Stimulated activated CD4-positive, alpha-beta T cell treated with anti-CD3 and anti-CD28 coated beads, TNF-alpha, amount 100 ng/mL, for 1 hour (primary cell): Measurements from ENCODE around the gene SYNPO2.
"Not testable (repeated sequence)": the region's sequence is repeated elsewhere in the genome, so short reads cannot be mapped to it uniquely, and the experiment has no call there.

ENCODE experiments used
- DNase-seq, 3 donors: peaks; one replicate each; pipeline ENCODE4 v3.0.0-alpha.2; 2020; ENCODE audit warnings: low read depth in 3 of 3, low spot score in 1 of 3

The SYNPO2 gene

DNA sequence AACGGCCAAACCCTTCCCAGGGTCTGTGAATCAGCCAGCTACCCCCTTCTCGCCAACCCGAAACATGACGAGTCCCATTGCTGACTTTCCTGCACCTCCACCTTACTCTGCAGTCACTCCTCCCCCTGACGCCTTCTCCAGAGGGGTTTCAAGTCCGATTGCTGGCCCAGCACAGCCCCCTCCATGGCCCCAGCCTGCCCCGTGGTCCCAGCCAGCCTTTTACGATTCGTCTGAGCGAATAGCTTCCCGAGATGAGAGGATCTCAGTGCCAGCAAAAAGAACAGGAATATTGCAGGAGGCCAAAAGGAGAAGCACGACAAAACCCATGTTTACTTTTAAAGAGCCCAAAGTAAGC, 141.9 kb downstream of the SYNPO2 start:
- no peak for DNase-seq

DNA sequence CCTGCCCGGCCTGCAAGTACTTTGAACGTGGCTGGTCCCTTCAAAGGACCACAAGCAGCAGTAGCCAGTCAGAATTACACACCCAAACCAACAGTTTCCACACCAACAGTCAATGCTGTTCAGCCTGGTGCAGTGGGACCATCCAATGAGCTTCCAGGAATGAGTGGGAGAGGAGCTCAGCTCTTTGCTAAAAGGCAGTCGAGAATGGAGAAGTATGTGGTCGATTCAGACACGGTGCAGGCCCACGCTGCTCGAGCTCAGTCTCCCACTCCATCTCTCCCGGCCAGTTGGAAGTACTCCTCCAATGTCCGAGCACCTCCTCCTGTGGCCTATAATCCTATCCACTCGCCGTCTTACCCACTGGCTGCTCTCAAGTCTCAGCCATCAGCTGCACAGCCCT, 142.6 kb downstream of the SYNPO2 start:
- DNase-seq, result no peak

DNA sequence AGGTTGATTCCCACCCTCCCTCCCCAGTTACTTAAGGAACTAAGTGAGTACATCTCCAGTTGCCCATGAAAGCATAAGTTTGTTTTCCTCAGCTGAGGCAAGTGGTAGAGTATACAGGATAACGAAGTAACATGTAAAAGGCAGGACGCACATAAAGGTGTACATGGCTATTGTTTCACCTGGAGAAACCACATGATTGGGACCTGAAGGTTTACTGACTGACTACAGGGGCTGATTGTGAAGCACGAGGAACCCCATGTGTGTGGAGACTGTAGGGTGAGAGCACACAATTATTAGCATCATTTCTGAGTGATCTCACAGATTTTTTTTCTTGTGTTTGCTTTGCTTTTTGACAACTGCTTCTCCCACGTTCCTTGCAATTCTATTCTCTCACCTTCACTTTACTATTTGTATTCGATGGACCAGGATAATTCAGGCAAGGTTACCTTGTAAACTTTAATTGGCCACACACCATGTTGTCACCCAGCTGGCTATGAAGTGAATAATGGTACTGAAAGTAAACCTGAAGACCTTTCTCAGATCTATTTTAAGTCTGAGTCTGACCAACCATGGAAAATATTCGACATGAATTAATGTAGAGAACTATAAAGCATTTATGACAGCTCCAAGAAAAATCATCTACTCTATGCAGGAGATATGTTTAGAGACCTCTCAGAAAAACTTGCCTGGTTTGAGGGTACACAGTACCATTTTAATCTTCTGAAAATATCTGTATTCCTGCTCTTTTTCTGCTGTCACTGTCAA, 144.4 kb downstream of the SYNPO2 start:
- DNase-seq, result no peak

DNA sequence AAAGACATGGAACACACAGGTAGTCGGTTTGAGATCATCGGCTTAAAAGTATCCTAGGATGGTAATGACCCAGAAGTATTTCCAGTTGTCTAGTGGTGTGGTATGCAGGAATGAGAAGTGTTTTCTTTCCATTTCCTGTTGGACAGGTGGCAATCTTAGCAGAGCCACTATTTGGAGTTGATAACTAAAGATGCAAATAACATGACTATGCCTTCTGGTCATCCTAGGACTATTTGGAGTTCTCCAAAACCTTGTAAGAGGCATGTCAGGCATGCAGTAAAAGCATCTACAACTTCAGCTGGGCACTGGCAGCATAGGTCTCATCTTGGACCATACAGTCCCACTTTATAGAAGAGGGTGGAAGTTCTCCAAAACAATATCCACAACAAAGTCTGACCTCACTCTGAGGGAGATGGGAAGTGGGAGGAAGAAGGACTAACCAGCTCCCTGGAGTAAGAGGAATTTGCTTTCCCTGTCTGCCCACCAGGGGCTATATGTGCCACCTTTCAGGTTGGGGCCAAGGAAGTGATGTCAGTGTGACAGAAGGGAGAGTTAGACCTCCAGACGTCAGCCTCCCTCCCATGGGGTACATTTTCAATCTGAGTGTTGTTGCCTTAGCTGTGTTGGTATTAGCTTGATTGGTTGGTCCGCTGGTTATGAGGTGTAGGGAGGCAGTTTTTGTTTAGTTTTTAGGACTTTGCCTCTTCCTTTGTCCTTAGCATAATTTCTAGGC, 145.8 kb downstream of the SYNPO2 start:
- no peak for DNase-seq

DNA sequence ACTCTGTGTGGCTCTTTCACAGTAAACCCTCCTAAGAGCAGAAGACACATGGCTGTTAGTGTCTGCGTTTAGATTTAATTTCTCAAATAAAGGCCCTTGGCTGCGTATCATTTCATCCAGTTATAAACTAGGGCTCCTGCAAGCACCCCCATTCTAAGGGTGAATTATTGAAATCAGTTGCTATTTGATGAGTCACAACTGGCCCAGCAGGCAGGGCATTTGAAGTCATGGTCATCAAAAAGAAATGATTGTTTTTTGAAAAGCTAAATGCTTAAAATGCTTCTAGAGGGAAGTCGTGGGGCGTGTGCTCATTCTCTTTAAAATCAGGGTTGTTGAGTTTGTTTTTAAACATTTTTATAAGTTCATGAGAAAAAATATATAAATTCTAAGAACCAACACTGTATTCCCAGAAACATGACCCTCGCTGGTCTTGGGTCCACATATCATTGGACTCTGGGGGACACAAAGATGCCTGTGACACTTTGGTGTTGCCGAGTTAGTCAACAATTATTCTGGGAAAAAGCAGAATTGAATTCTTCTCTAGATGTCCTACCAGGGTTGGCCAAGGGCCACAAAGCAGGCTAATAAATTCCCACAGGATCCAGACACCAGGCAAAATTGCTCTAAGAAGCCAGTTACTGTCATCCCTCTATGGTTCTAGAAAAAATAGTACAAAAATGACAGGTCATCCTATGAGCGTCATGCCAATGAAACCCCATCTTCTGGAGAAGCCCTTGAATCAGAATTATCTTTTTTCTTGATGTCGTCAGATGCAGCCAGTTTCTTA, 147.5 kb downstream of the SYNPO2 start:
- no peak for DNase-seq

DNA sequence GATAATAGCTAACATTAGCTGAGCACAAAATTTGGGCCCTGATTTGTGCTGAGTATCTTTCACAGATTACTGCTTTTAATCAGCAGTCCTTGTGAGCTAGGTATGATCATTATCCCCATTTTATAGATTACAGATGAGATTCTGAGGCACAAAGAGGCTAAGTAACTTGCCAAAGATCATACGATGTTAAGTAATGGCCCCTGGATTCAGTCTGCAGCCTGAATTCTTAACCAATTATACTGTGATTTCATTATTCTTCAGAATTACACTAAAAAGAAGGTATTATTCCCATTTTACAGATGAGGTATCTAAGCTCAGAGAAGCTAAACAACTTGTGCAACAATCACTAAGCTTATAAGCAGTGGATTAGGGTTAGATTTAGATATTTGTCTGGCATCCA, 149.1 kb downstream of the SYNPO2 start:
- DNase-seq, result no peak

DNA sequence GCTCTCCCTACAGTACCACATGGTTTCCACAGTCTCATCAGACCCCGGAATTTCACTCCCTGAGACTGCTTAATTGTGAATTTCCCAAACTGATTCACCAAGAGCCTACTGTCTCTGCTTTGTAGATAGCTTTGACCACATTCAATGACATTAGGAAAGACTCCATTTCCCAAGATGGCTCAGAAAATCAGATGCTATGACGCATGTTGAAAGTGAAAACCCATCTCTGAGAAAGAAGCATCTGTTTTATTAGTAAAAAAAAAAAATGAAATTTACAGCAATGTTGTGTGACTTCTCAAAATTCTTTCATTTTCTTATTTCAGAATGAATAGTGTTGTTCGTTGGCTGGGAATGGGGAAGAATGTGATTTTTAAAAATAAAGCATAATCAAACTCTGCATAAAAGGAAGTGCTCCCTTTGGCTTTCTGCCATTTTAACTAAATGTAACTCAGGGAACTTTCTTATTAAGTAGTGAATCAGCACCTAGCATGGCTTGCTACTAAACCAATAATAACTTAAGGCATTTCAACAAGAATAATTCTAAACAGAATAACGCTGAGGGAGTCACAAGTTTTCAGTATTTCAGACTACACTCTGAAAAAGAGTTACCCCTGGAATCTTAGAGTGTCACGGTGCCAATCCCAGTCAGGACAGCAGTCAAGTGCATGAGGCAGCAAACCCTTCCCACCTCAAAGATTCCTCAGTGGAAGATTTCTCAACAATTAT, 149.6 kb downstream of the SYNPO2 start:
- DNase-seq, result no peak

DNA sequence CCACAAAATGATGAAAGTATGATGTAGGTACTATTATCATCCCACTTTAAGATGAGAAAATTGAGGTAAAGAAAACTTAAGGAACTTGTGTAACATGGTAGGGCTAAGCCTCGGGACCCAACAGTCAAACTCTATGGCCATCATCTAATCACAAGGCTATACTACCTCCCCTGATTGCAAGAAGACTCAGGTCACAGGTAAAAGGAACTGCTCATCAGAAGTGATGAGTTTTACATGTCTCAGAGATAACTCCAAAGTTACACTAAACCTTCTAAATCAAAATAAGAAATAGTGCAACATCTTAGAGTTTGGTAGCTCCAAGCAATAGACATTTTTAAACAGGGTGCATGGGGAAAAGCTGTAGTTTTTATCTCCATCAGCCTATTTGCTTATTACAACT, 150.5 kb downstream of the SYNPO2 start:
- no peak for DNase-seq

DNA sequence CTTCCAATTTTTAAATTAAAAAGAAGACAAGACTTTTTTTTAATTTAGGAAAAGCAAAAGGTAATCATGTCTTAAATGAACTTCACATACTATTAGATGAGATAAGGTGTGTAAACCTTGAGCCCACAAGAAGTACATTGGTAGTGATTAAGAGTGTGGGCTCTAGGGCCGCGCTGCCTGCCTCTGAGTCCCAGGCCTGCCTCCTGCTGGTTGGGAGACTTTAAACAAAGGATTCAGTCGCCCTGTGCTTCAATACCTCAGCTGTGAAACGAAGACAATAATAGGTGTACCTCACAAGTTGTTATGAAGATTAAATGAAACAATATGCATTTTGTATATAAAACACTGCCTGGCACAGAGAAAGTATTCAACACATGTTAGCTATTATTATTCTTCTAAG, 151.1 kb downstream of the SYNPO2 start:
- DNase-seq, result no peak

DNA sequence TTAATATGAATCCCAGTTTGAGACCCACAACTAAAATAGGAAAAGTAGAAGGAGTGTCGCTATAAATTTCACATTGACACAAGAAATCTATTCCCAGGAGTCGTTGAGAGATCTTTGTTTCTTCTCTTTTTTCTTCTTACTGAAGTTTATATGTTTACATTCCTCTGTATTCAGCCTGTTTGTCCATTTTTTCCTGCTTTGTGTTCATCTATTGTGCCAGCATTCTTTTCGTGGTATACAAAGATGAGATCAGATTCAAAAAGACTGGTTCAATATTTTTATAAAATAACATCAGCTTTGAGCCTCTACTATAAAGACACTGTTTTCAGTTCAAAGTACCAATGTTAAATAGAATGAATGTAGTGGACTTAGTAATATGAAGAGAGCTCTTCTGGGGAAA, 151.6 kb downstream of the SYNPO2 start:
- no peak for DNase-seq

DNA sequence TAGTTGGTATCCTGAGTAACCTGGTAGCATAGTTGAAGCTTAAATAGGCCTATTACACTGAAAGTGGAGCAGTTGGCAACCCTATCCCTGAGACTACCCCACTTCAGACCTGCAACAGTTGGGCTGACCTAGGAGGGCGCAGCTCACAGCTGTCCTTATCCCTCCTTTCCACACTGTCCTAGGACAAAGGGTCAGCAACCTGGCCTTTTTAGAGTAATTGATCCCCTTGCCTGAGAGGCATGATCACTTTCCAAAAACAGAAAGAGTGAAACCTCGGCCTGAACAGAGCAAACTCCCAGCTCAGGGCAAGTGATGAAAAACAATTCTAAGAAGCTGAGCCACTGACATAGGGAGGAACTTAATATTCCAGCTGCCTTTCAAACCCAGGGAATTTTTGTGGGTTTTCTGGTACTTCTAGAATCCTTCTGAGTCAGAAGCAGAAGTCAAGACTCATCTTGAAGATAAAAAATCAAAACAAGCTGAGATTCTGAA, 152.1 kb downstream of the SYNPO2 start:
- DNase-seq, result no peak

DNA sequence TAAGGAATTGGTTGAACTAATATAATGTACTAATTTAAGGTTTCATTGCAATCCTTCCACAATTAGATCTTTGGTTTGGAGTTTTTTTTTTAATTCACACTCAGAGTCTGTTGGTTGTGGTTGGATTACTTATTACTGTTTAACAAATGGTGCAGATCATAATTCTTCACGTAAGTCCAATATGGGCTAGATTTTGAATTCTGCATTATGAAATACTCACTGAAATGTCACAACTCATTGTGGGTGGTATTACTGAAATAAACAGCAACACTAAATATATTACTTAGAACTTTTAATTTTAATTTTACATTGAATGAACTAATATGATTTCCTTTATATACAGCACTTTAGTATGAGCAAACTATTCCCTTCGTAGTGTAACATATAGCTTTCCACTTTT, 152.7 kb downstream of the SYNPO2 start:
- no peak for DNase-seq

DNA sequence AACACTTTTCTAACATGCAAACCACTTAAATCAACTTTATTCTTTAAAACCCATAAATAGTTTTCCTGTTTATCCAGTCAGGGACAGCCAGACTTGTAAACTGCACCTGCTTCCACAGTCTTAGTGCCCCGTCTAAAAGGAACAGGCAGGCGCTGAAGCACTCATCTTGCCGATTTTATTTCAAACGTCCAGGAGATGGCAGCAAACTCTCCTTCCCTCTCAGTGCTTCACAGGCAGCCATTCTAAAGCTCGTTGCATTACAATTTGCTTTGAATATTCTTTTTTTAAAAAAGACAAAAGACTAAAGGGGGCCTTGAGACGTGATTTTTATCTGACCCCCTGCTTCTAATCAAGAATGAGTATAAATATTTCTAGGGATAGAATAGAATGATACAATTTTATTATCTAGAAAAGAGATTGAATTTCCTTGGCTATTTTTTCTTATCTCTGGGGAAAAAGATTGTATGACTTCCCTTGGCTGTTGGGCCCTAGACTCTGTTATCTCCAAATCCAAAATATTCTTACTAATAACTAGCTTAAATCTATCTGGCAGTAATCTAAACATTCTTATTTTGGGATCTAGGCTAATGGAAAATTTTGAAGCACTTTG, 153.4 kb downstream of the SYNPO2 start:
- DNase-seq, result peak; percentile 5 to 21 (median 6)

DNA sequence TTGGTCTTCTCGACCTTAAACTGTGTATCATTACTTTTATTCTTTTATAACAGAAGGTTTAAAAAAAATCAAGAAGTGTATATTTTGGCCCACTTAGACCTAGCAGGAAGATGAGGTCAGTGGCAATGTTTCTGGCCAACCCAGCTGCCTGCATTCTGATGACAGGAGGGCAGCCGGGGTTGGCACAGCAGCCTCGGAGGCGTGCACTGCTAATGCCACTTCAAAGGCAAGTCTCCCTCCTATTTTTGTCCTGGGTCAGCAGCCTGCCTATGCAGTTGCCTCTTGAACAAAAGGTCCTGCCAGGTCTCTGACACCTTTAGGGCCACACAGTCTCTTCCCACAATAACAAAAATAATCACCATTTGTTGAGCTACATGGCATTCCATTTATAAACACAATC, 157.6 kb downstream of the SYNPO2 start:
- no peak for DNase-seq

DNA sequence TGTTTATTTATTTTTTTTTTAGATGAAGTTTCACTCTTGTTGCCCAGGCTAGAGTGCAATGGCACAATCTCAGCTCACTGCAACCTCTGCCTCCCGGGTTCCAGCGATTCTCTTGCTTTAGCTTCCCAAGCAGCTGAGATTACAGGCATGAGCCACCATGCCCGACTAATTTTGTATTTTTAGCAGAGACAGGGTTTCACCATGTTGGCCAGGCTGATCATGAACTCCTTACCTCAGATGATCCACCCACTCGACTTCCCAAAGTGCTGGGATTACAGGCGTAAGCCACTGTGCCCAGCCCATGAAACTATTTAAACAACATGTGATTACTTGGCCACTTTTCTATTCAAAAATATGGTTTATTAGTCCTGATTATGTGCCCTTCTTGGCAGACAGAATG, 158.4 kb downstream of the SYNPO2 start:
- DNase-seq, result not testable (repeated sequence)

DNA sequence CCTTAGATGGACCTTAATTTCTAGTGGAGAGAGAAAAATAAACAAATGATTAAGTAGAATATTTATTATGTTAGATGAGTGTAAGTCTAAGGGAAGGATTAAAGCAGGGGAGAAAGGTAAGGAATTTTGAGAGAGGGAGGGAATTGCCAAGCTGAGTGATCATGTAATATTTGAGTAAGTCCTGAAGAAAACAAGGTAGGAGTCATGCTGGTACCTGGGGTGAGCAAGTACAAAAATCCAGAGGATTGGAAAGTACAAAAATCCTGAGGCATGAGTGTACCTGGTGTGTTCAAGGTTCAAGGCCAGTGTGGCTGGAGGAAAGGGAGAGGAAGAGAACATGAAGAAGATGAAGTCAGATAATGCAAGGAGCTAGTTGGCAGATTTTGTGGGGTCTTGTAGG, 159.8 kb downstream of the SYNPO2 start:
- no peak for DNase-seq

DNA sequence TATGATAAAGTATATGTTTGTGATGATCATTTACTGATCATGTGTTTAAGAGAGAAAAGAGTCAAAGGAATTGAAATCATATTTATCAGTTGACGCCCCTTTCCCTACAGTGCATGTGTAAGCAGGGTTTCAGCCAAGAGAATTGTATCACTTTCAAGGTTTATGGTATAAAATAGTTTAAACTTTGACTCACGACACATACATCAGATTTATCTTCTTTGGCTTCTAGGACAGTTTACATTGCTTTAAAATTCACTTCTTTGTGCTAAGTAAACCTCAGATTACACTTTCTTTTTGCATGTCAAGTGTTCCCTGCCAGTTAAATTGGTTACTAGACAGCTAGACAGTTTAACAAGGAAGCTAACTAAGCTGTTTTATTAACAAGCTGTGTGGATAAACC, 160.7 kb downstream of the SYNPO2 start:
- no peak for DNase-seq

DNA sequence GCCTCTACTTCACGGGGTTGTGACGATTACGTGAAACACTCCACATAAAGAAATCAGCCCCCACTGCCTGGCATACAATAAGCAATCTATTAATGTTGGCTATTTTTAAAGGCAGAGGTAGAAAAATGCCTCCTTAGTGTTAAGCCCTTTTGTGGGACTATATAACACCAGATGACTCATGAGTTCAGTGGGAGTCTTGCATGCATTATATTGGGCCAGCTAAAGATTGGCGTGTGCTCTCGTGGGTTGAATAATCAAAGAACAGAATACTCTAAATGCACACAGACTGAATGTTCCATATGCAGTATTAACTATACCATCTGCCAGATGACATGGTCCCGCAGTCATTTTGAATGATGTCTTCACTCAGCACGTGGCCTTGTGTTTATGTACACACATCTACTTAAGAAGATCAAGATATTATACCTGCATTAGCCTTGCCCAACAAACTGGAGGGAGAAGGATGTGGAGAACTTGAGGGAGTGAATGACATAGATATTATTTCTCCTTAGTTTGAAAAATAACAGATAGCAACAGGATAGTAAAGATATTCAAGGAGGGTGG, 162.0 kb downstream of the SYNPO2 start:
- DNase-seq, result no peak

DNA sequence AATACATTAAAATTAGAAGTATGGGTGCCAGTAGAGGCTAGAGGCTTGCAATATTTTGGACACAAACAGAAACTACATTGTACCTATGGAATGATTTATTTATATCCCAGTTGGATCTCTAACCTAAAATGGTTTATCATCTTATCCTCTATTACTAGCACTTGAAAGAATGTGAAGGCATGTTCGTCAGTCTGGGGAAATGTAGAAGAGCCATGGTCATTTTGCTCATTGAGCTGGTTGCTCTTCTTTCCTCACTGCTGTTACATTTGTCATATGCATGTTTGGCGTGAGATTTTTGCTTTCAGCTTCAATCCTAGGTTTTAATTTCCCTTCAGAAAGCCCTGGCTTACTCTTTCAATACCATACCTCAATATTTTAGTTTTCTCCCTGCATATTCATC, 164.6 kb downstream of the SYNPO2 start:
- DNase-seq, result no peak

DNA sequence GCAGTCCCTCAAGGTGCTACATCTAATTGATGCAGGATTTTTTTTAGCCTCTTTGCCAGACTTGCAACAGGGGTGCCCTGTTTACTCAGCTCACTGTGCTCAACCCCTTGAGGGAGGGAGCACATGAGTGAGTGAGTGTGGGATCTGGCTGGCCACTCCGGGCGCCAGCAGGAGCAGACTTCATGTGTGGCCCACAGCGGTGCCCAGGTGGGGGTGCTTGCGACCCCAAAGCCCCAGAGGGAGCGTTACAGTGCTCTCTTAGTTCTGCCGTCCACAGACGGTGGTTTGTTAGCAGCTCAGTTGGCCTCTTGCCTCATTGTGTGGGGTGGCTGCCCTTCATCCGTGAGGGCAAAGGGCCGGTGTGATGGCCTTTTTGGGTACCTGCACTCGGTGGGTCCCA, 165.3 kb downstream of the SYNPO2 start:
- DNase-seq, result no peak

DNA sequence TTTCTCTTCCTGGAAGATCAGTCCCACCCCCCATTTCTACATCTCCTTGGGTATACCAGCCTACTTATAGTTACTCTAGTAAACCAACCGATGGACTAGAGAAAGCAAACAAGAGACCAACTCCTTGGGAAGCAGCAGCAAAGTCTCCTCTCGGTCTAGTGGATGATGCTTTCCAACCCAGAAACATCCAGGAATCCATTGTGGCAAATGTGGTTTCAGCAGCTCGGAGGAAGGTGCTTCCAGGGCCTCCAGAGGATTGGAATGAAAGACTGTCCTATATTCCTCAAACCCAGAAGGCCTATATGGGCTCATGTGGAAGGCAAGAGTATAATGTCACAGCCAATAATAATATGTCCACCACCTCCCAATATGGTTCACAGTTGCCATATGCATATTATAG, 168.8 kb downstream of the SYNPO2 start:
- DNase-seq, result no peak
